NCI-H460 (cell line): ENCODE measurements around the gene SMAD6. TPM values are rescaled to one million over a fixed set of nuclear protein-coding genes. Genes with fewer than 3 reads are reported as not detected.

Experiments used
- DNase-seq: peaks from one replicate; pipeline ENCODE4 v3.0.0-alpha.2; 2016; ENCODE audit warnings: low read depth; ENCODE audit errors: extremely low read depth
- total RNA-seq: library from RNA; depleted of rRNA; stranded (reverse); fragments of >200 nt; shearing (Covaris generic); gene quantifications from 2 replicates; pipeline ENCODE4 v1.2.3, GENCODE V29; 2014

The SMAD6 gene
- total RNA-seq, 1 experiment from 2014 or later: 4.0 TPM

DNA sequence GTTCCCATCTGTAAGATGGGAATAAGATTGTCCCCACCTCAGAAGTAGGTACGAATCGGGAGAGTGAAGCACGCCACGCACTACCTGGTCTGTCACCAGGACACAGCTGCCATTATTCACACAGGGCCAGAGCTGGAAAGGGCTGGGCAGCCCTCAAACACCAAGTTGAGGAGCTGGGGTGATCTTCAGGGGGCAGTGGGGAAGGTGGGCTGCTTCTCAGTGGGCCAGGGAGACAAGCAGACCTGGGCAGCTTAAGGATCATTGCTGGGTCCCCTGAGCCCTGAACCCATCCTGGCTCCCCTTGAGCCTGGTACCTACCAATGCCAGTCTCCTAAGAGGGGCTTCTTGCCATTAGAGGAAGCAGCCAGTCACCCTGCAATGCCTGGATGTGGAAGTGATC is 82.1 kb downstream of the SMAD6 start:
- DNase-seq: no peak

DNA sequence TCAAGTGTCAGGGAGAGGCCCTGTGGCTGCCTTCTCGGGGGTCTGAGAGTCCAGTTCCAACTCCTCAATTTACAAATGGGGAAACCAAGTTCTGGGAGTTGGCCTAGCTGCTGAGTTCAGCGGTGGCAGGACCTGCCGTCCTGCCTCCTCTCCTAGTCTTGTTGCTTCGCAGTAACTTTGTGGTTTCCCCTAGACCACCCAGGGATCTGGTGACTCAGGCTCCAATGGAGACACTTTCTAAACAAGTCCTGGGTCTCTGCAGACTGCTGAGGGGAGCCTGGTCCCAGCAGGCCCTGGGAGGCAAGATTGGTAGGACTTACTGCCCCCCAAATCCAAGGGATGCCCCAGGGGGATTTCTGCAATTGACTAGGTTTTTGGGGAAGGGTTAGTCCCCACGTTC is 83.6 kb downstream of the SMAD6 start:
- DNase-seq: no peak

DNA sequence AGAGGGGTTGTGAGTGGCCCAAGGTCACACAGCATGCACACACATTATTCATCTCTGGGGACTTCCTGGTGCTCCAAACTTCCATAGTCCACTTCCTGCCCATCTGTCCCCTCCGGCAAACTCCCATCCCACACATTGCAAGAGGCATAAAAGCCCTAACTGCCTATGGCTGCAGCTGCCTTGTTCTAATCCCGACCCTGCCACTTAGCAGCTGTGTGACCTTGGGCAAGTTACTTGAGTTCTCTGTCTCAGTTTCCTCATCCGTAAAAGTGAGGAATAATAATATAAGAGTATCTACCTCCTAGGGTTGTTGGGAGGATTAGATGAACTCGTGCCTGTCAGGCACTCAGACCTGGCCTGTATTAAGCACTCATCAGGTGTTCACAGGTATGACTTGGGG is 84.2 kb downstream of the SMAD6 start:
- DNase-seq: no peak

DNA sequence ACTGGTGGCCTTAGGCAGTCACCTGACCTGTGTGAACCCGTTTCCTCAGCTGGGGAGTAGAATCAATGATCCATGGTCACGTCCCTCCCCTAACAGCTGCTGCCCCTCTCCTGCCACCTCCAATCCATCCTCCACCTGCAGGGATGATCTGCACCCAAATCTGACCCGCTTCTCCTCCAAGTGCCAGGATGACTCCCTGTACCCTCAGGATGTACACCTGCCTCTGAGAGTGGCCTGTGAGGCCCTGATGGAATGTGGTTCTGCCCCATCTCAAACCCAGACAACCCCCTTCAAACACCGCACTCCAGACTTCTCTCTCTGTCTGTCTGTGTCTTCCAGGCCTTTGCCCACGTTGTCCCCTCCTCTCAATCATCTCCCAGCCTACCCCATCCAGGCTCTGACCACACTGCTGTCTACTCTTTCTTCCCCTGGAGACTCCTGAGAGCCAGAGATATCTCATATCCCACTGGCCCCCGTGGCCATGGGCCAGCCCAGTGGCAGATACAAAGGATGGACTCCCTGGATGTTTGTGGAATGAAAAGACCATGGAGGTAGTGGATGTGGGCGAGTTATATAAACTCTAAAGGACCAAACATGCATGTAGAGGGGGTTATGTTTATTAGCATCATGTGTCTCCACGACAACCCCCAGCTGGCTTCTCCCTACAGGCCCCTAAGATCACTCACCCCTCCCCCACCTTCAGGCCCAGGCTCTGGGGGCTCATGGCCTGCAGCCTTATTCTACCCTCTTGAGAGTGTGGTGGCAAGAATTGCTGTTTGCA is 84.9 kb downstream of the SMAD6 start:
- no peak for DNase-seq

- no peak for DNase-seq
These were observed 85.4 kb downstream of the SMAD6 start for GRCh38 chr15:66787489-66787871.

GRCh38 chr15:66788024-66788423 is 86.0 kb downstream of the SMAD6 start:
- no peak for DNase-seq

- peak; percentile 59 for DNase-seq
These were observed 87.3 kb downstream of the SMAD6 start for GRCh38 chr15:66789029-66790025.

GRCh38 chr15:66795851-66796250 is 93.8 kb downstream of the SMAD6 start:
- no peak for DNase-seq

DNA sequence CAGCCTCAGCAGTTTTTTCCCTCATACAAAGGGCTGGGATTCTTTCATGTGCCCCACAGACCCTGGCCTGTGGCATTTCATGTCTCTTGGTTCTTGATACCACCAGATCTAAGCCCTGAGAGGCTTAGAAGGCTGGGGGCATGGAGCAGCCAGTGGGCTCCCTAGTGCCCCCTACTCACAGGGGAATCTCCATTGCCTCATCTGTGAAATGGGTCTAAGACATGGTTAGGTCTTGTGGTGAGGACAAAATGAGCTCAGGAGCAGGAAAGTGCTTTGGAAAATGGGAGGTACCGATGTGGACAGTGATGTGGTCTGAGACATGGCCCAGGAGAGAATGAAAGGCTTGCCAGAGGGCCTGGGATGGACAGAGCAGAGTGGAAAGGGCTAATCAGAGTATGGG is 94.3 kb downstream of the SMAD6 start:
- no peak for DNase-seq

- DNase-seq: no peak
These were observed 95.9 kb downstream of the SMAD6 start for GRCh38 chr15:66797921-66798320.

- no peak for DNase-seq
These were observed 96.5 kb downstream of the SMAD6 start for GRCh38 chr15:66798426-66799061.

- no peak for DNase-seq
These were observed 97.2 kb downstream of the SMAD6 start for GRCh38 chr15:66799242-66799641.

- no peak for DNase-seq
These were observed 98.7 kb downstream of the SMAD6 start for GRCh38 chr15:66800584-66801235.

- DNase-seq: no peak
These were observed 99.2 kb downstream of the SMAD6 start for GRCh38 chr15:66801266-66801665.

- DNase-seq: no peak
These were observed 100.3 kb downstream of the SMAD6 start for GRCh38 chr15:66802025-66803001.

- DNase-seq: peak; percentile 95
These were observed 101.2 kb downstream of the SMAD6 start for GRCh38 chr15:66803182-66803729.

GRCh38 chr15:66803749-66804148 is 101.7 kb downstream of the SMAD6 start:
- no peak for DNase-seq

DNA sequence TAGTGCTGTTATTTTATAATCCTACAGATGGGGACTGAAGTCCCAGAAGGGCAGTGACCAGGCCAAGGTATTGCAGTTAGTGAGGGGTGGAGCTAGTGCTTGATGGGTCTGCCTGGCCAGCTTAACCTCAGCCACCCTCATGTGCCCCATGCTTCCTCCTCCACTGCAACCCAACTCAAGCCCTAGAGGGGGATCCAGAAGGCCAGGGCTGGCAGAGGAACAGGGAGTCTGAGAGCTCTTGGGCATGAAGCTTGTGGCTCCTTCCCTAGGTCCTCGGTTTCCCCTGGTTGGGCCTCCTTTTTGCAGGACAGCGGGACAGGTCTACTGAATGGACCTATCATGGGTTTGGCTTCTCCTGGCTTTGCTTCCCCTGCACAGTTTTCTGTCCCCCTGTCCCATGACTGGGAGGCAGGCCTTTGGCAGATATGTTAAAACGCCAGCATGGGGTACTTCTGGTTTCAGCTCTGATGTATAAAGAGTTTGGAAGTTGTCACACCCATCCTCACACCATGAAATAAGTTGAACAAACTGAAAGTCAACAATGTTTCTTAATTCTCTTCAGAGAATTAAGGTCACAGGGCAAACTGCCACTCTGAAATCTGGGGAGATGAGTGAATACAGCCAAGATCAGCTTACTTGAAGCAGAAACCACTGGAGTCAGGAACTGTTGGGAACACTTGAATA is 103.3 kb downstream of the SMAD6 start:
- DNase-seq: no peak
